Retina (tissue), 1 donor: Measurements from ENCODE around the gene CMTR1.
"Not testable (repeated sequence)": the region's sequence is repeated elsewhere in the genome, so short reads cannot be mapped to it uniquely, and the experiment has no call there.

Experiments
- DNase-seq: peaks from one replicate; pipeline ENCODE4 v3.0.0-alpha.2; 2016

Gene CMTR1, protein sequence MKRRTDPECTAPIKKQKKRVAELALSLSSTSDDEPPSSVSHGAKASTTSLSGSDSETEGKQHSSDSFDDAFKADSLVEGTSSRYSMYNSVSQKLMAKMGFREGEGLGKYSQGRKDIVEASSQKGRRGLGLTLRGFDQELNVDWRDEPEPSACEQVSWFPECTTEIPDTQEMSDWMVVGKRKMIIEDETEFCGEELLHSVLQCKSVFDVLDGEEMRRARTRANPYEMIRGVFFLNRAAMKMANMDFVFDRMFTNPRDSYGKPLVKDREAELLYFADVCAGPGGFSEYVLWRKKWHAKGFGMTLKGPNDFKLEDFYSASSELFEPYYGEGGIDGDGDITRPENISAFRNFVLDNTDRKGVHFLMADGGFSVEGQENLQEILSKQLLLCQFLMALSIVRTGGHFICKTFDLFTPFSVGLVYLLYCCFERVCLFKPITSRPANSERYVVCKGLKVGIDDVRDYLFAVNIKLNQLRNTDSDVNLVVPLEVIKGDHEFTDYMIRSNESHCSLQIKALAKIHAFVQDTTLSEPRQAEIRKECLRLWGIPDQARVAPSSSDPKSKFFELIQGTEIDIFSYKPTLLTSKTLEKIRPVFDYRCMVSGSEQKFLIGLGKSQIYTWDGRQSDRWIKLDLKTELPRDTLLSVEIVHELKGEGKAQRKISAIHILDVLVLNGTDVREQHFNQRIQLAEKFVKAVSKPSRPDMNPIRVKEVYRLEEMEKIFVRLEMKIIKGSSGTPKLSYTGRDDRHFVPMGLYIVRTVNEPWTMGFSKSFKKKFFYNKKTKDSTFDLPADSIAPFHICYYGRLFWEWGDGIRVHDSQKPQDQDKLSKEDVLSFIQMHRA

DNA sequence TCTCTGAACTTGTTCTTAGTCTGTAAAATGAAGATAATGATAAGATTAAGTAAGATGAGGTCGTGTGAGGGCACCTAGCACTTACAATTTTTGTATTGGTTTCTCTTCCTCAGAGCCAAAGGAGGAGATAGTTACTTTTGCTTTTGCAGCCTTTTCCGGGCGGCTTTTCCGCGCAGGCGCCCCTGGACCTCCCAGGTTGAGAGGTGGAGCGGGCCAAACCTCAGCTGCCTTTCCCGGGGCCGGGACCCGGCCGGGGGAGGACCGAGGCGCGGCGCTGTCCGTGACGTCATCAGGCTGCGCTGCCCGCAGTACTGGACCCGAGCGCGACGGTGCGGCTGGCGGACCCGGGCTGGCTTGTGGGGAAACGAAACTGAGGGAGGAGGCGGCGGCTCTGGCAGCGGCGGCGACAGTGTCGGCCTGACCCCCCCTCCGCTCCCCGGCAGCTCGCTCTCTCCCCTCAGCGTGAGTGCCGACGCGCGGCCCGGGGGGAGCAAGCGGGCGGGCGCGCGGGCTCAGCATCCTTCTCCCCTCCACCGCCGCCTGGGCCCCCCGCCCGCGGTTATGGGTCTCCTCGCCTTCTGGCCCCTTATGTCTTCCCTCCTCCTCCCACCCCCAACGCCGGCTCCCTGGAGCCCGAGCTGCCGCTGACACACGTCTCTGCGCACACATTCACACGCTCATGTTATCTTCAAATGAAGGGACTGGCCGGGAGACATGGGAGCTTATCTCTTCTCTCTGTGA is at the start of gene CMTR1:
CMTR1 (plus strand) TSS at position 306 of the 741 bp plus-strand sequence. CDS start 2,409 bp downstream, outside the sequence.
- peak; percentile 97 for DNase-seq

DNA sequence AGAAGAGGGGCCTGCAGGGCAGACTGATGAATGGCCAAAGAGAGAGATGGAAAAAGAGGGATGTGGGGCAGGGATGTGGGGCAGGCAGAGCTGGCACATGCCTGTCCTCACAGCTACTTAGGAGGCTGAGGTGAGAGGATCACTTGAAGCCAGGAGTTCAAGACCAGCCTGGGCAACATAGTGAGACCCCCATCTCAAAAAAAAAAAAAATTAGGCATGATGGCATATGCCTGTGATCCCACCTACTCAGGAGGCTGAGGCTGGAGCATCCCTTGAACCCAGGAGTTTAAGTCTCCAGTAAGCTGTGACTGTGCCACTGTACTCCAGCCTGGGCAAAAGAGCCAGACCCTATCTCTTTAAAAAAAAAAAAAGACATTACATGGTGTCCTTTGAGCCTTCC is 44.4 kb upstream of the CMTR1 start:
- DNase-seq, result no peak

DNA sequence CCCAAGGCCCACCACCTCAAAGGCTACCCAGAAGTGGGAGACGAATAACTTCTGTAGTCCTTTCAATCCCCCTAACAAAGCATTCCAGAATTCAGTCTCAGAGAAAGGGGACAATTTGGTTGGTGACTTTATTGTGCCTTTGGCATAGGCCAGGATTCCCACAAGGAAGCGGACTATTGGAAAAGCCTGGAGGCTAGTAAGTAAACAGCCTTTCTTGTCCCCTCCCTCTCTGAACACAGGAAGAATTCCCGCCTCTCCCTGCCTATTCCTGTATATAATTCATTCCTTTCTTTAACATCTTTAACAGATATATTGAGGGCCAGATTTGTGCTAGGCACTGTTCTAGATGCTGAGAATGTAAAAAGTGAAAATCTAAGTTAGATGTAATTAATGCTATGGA is 43.2 kb upstream of the CMTR1 start:
- no peak for DNase-seq

DNA sequence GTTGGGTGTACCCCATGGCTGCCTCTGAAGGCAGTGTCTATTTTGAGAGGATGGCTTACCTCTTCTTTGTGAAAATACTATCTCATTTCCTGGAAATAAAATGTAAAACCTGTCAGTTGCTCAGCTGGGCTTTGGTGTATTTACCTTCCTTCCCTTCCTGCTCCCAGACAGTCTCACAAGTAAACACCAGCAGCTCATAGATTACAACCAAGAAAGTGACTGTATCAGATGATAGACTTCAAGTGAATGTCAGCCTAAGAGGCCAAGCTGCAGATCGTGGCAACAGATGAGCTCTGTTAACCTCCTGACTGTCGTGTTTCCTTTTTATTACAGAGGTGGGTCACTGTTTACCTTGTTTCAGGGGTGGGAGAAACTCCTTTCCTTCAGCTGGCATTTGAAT is 41.9 kb upstream of the CMTR1 start:
- DNase-seq, result no peak

DNA sequence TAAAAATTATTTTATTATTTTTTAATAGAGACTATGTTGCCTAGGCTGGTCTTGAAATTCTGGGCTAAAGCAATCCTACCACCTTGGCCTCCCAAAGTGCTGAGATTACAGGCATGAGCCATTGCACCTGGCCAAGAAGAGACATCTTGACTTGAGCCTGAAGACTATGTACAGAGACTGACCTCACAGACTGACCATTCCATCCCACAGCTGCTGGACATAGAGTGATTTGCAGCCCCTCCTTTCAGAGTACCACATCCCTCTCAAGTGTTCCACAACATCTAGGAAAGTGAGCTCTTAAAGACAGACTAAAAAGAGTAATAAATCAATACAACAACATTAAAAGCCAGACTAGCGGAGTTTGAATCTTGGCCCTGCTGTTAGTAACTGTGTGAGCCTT is 40.2 kb upstream of the CMTR1 start:
- DNase-seq, result no peak

DNA sequence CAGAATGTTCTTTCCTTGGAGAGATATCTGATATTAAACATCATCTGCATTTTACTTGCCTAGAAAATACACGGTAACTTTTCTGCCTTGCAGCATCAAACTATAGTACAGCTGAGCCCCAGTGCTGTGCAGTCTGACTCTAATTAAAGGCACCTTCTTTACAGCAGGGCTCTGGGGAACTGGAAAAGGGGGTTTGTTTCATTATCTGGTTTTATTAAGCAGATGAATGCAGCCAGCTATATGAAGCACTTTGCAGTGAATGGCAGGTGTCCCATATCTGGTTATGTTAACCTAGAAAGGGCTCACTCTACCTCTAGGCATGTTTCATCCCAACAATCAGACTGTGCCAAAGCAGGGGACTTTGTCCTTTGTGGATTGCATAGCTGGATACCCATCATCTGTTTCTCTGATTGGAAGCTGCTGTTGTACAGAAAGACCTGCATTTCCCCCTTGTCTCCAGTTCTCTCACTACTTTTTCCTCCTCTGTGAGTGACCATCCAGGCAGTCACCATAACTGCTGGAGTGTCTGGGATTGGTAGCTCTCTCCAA is 39.6 kb upstream of the CMTR1 start:
- no peak for DNase-seq

DNA sequence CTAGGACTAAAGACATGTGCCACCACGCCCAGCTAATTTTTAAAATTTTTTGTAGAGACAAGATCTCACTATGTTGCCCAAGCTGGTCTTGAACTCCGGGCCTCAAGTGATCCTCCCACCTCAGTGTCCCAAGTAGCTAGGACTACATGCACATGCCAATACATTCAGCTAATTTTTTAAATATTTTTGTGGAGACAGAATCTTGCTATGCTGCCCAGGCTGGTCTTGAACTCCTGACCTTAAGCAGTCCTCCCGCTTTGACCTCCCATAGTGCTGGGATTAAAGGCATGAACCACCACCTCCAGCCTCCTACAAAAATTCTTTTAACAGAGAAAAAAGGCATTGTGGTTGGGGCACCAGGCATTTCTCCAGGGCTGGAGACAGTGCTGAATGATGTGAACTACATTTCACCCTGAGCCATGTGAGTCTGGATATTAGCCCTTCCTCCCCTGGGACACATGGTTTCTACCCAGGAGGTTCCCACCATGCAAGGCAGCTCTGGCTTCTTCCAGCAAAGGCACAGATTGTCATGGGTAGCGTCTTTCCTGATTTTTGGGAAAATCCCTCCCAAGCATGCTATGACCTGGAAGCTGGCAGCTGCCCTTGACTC is 36.3 kb upstream of the CMTR1 start:
- no peak for DNase-seq

DNA sequence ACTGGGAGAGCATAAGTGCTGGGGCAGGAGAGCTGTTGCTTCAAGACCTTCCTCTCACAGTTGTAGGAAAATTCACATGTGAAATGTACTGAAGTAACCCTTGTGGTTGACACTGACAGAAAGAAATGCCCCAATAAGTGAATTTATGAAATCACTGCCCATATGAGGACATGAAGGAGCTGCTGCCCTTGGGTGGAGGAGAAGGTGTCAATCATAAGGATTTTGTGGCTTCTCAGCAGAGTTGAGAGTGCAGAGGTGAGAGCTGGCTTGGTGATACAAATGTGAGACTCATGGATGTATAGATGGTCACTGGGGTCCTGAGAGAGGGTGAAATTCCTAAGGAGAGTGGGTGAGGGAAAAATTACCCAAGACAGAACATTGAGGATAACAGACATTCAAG is 33.9 kb upstream of the CMTR1 start:
- DNase-seq, result no peak

DNA sequence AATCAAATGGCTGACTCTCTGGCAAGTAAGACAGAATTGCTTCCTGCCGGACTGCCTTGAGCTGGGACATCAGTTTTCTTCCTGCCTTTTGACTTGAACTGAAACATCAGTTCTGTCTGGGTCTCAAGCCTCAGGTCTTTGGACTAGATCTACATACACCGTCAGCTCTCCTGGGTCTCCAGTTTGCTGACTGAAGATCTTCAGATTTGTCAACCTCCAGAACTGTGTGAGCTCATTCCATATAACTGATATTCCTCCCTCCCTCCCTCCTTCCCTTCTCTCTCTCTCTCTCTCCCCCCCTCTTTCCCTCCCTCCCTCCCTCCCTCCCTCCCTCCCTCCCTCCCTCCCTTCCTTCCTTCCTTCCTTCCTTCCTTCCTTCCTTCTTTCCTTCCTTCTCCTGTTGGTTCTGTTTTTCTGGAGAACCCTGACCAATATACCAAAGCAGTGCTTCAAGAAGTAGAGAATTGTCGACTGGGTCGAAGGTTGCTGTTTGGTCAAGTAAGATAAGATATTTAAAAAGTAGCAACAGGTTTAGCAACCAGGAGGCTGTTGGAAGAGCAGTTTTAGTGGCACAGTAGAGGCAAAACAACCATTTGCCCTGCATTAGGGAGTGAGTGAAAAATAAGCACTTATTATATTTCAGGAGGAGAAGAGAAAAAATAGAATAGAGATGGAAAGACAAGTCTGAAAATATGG is 33.1 kb upstream of the CMTR1 start:
- DNase-seq, result no peak

DNA sequence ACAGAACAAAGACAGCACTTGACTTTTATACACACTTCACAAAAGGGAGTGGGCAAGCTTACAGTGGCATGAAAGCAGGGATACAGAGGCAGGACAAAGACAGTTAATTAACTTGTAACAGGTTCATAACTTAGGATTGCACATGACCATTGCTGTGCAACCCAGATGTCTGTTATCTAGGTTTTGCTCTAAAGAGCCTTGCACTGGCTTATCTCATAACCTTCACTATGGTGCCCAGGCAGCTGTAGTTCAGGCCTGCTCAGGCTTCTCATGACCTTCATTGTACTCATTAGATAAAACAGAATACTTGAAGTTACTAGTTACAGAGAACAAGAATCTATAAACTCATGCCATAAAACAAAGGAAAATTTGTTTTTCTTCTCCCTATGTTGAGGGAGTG is 31.4 kb upstream of the CMTR1 start:
- not testable (repeated sequence) for DNase-seq

DNA sequence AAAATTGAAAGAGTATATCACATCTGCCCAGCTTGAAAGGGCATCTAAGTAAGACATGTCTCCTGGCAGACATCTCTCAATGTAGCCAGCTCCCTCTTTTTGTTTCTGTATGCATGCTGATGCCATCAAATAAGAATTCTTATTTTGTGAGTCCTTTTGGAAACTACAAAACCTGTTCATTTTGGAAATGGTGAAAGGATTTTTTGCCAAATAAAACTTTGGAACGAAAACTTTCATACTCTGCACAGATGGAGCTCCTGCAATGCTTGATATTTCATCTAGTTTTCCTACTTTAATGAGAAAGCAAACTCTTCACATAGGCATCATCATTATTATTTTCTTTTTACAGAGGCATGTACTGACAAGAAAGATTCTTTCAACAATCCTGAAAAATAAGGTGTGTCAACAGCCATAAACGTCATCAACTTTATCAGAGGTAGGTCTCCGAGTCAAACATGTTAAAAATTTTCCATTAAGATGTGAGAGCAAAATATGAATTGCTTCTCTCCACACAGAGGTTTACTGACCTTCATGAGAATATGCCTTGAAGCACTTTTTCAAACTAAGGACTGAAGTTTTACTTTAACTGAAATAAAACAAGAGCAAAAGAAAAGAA is 26.2 kb upstream of the CMTR1 start:
- no peak for DNase-seq

DNA sequence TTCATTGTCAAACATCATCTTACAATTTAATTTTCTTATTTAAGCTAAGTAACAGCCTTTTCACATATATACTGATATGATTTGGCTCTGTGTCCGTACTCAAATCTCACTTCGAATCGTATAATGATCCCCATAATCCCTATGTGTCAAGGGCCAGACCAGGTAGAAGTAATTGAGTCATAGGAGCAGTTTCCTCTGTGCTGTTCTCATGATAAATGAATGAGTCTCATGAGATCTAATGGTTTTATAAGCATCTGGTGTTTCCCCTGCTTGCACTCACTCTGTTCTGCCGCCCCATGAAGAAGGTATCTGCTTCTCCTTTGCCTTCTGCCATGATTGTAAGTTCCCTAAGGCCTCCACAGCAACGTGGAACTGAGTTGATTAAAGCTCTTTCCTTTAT is 25.1 kb upstream of the CMTR1 start:
- DNase-seq, result no peak

DNA sequence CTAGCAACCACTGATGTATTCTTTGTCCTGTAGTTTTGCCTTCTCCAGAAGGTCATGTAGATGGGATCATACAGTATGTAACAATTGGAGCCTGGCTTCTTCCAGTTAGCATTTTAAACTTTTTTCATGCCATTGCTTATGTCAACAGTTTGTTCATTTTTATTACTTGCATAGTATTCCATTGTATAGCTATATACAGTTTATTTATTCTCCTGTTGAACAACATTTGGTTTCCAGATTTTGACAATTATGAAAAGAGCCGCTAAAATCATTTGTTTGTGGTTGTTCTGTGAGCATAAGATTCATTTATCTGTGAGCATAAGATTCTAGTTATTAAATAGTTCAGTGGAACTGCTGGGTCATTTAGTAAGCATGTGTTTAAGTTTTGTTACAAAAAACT is 23.5 kb upstream of the CMTR1 start:
- DNase-seq, result no peak

DNA sequence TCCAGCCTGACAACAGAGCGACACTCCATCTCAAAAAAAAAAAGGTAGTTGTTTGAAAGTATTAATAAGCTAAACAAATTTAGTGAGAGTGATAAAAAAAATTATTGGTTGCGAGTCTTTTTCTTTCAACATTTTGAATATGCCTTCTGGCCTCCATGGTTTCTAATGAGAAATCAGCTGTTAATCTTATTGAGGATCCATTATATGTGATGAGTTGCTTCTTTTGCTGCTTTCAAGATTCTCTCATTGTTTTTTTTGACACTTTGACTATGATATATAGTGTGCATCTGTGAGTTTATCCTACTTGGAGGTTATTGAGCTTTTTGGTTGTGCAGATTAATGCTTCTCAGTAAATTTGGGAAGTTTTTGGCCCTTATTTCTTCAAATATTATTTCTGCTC is 15.6 kb upstream of the CMTR1 start:
- DNase-seq, result no peak

DNA sequence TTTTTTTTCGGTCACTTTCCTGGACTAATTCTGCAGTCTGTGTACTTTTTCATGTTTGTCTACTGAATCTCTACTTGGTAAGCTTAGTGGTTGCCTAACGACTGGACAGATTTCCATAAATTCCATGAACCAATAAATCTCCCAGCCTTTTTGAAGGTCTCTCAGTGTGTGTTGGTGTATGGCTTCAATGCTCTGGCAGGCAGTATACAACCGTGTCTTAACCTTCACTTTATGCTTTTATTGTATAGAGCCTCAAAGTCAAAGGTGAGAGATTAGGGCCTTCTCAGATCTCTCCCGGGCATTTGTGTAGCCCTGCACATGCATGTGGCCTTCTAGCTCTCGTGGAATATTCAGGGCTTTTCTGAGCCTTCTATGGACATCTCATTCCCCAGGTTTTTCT is 14.3 kb upstream of the CMTR1 start:
- no peak for DNase-seq

DNA sequence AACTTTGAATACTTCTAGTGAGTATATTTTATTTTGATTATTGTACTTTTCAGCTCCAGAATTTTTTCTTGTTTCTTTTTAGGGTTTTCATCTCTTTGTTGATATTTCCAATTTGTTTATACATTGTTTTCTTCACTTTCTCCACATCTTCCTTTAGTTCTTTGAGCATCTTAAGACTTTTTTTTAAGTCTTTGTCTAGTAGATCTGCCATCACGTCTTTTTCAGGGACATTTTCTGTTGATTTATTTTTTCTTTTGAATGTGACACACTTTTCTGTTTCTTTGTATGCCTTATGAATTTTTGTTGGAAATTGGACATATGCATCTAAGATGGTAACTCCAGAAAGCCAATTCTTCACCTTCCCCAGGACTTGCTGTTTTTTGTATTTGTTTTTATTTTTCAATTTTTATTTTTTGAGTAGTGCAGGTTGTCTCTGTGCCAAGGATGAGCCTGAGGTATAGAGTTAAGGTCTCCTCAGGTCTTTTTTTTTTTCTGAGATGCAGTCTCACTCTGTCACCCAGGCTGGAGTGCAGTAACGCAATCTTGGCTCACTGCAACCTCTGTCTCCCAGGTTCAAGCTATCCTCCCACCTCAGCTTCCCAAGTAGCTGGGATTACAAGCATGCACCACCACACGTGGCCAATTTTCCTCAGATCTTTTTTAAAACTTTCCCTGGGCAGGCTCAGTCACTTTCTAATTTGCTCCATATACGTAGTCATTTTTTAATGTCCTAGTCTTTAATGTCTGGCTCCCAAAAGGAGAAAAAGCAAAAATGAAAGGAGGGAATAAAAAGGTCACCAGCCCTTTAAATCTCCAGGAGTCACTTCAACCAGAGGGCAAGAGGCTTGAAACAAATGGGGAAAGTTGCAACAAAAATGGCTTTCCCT is 6.7 kb upstream of the CMTR1 start:
- DNase-seq, result no peak

DNA sequence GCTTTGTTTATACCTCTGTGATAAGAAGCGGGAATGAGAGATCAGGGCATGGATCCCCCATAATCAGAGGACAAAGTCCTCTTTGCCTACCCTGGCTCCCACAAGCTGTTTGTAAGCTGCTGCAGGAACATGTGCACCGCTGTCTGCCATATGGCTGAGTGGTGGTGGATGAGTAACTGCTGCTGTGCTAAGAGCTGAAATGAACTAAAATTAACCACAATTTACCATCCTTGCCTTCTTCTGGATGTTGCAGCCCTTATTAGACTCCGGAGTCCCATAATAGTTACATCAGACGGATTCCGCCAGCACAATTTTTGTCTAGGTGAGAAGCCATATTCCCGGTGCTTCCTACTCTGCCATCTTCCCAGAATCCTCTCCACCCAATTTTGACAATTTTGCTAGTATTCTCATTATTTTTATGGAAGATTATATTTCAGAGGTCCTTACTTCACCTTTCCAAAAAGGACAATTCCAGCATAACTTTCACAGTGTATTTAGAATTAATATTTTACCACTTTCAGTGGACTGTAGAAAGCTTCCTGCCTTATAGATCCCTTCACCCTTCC is 6.0 kb upstream of the CMTR1 start:
- no peak for DNase-seq

DNA sequence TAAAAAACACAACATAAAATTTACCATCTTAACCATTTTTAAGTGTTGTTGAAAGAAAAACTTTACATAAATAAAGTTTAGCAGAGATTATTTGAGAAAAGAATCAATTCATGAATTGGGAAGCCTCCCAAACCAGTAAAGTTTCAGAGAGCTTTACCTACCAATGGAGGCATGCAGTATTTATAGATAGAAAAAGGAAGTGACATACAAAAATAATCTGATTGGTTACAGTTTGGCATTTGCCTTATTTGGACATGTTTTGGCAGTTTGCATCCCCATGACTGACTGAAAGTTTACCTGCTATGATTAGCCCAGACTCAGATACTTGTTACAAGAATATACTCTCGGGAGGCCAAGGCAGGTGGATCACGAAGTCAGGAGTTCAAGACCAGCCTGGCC is 3.7 kb upstream of the CMTR1 start:
- DNase-seq, result no peak

DNA sequence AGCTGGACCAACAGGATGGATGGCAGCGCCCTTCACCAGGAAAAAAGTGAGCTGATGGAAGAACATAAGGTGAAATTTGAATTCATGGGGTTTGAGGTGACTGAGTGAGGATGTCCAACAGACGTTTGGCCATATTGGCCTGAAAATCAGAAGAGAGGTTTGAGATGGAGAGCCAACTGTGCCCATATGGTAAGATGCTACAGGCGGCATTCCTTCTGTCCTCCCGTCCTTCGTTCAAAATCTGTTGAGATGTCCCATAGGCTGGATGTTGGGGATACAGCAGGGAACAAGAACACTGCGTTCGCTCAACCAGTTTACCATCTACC is 468 bp upstream of the CMTR1 start:
- no peak for DNase-seq

DNA sequence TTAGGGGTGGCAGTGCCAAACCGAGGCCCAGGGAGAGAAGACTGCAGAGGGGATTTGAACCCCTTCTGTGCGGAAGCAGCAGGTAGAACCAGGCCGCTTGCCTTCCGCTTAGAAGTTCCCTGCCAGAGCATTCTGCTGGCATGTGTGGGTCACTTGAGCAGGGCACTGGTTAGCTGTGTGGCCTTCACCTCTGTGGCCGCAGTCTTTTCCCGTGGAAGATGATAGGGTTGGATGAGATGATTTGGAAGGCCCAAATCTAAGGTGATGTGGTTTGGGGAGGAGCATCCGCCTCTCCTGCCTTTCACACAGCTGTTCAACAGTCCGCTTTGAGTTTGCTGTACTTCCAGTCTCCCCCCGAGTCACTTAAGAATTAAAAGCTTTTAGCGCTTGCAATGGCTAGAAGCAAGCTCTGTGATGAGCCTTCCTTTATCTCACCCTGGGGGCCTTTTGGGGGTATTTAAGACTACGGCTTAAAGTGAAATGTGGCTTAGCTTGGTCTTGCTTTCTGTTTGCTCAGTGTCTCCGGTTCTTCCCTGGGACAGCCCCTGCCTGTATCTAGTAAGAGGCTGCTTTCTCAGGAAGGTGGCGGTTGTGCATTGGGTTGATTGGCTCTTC is 743 bp downstream of the CMTR1 start:
- no peak for DNase-seq
